Tibial nerve (tissue), 4 donors: ENCODE measurements around the gene NTF3. TPM values are rescaled to one million over a fixed set of nuclear protein-coding genes. Genes with fewer than 3 reads are reported as not detected.

Experiments used
- DNase-seq, 2 donors: peaks; one replicate each; pipeline ENCODE4 v3.0.0-alpha.2; 2019; ENCODE audit warnings: low spot score in 2 of 2
- H3K27ac ChIP-seq, 4 donors: fragments of 200-600 bp; sonication (generic) in 3 of 4; one replicate each; pipeline ENCODE4 v1.5.1; 2017 to 2019; ENCODE audit warnings: mild to moderate bottlenecking in 1 of 4
- H3K27me3 ChIP-seq, 2 donors: fragments of 200-600 bp; sonication (generic) in 1 of 2; one replicate each; pipeline versions ENCODE4 v1.5.1 to v1.6.0; 2017 to 2019
- H3K36me3 ChIP-seq, 3 donors: fragments of 200-600 bp; sonication (generic); one replicate each; pipeline ENCODE4 v1.5.1; 2018 to 2019
- H3K4me1 ChIP-seq, 4 donors: fragments of 200-600 bp; sonication (generic) in 3 of 4; one replicate each; pipeline ENCODE4 v1.5.1; 2017 to 2019
- H3K4me3 ChIP-seq, 4 donors: fragments of 200-600 bp; sonication (generic) in 3 of 4; one replicate each; pipeline ENCODE4 v1.5.1; 2017 to 2019; ENCODE audit warnings: mild to moderate bottlenecking in 1 of 4, moderate library complexity in 1 of 4
- H3K9me3 ChIP-seq, 4 donors: fragments of 200-600 bp; sonication (generic) in 3 of 4; one replicate each; pipeline ENCODE4 v1.5.1; 2017 to 2019
- EP300 ChIP-seq, 2 donors: sonication (generic); formaldehyde crosslinking; IDR thresholded peaks; one replicate each; pipeline ENCODE4 v1.6.1; 2017; ENCODE audit warnings: antibody characterized with exemption in 2 of 2, mild to moderate bottlenecking in 1 of 2
- POLR2A ChIP-seq, 2 donors: fragments of 450-650 bp; IDR thresholded peaks; one replicate each; pipeline ENCODE4 v1.6.1; 2017; ENCODE audit warnings: antibody characterized with exemption in 2 of 2, mild to moderate bottlenecking in 2 of 2, moderate library complexity in 2 of 2
- WGBS, 2 donors: methylation state at CpG; one replicate each; pipeline ENCODE4 v1.1.5; 2018; 5-methylcytosine and 5-hydroxymethylcytosine counted together
- total RNA-seq, 4 donors: library from RNA; depleted of rRNA; stranded (reverse); fragments of >200 nt; gene quantifications; one replicate each; pipeline ENCODE4 v1.1.0, GENCODE V29; 2016
- TF ChIP-seq, protein P1 (sequence below), 5 experiments: fragments of 200-600 bp in 3 of 5; fragments of 450-650 bp in 2 of 5; sonication (generic) in 3 of 5; IDR thresholded peaks; one replicate each; pipeline ENCODE4 v1.5.1; 2016 to 2019; ENCODE audit warnings: antibody characterized with exemption in 5 of 5, mild to moderate bottlenecking in 3 of 5, moderate library complexity in 2 of 5

NTF3 gene
- total RNA-seq, 4 donors from 2014 or later = 1.2 to 5.3 TPM; not detected in 2

DNA sequence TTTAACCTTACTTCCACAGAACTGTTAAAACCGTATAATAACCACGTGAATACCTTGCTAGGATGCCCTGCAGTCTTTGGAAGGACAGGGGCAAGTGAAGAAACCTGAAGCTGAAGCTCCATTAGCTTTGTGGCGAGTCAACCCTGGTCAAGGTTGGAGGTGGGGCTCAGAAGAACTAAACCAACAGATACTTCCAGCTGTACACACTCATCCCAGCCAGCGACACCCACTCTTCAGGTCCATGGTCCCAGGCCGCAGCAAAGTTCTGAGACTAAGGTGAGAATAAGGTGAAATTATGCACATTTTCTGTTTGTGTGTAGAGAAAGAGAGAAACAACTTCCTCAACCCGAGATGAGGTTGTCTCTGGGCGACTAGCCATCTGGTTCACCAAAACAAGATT, 77.6 kb downstream of the NTF3 start:
- no peak for DNase-seq
- Histone ChIP-seq H3K27ac (no peak overlapping the region), H3K36me3 (no peaks in the 10 kb centered on the region), H3K4me1 (peaks cover 0 to 5% (median 1%) of the 10 kb centered on the region in 4 donors), H3K9me3 (no peaks in the 10 kb centered on the region), H3K27me3 (no peaks in the 10 kb centered on the region), H3K4me3 (no peak overlapping the region)
- 85 to 93% methylated on average over 7 of the region's 7 CpGs for WGBS, 2 donors
- TF ChIP-seq EP300 (IDR thresholded peaks at IDR 0.05) (no peak), POLR2A (IDR thresholded peaks at IDR 0.05) (no peak)
- TF ChIP-seq, protein P1, sequence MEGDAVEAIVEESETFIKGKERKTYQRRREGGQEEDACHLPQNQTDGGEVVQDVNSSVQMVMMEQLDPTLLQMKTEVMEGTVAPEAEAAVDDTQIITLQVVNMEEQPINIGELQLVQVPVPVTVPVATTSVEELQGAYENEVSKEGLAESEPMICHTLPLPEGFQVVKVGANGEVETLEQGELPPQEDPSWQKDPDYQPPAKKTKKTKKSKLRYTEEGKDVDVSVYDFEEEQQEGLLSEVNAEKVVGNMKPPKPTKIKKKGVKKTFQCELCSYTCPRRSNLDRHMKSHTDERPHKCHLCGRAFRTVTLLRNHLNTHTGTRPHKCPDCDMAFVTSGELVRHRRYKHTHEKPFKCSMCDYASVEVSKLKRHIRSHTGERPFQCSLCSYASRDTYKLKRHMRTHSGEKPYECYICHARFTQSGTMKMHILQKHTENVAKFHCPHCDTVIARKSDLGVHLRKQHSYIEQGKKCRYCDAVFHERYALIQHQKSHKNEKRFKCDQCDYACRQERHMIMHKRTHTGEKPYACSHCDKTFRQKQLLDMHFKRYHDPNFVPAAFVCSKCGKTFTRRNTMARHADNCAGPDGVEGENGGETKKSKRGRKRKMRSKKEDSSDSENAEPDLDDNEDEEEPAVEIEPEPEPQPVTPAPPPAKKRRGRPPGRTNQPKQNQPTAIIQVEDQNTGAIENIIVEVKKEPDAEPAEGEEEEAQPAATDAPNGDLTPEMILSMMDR (IDR thresholded peaks at IDR 0.05) = no peak

DNA sequence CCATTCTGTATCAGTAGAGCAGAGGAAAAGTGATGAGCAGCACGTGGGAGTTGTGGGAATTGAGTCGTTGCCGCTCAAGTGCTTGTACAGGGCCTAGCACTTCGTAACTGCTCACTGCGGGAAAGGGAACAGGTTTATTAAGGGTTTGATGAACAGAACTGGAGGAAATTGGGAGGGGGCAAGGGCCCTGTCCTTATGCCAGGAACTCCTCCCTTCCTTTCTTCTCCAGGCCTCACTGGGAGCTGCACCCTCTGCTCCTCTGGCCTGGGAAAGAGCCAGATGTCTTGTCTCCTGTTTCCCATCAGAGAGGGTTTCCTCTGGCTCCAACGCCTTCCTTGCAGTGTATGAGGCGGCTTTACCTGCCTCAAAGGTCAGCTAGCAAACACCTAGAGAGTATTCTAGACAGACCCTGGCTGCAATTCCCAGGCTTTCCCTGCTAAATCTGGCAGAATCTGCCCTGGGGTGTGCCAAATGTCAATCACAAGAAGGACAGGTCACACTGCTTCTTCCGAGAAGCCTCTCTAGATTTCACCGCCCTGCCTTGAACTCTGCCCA, 78.4 kb downstream of the NTF3 start:
- TF ChIP-seq POLR2A (IDR thresholded peaks at IDR 0.05) = no peak
- no peak for TF ChIP-seq EP300 (IDR thresholded peaks at IDR 0.05)
- TF ChIP-seq, protein P1 (IDR thresholded peaks at IDR 0.05) = no peak
- no peaks in the 10 kb centered on the region for H3K27me3 ChIP-seq
- no peaks in the 10 kb centered on the region for H3K9me3 ChIP-seq
- H3K4me1 ChIP-seq = peaks cover 0 to 5% (median 1%) of the 10 kb centered on the region in 4 donors
- no peaks in the 10 kb centered on the region for H3K36me3 ChIP-seq
- H3K27ac ChIP-seq = no peak overlapping the region
- WGBS, 2 donors = 80 to 93% methylated on average over 9 of the region's 9 CpGs
- DNase-seq = no peak
- no peak overlapping the region for H3K4me3 ChIP-seq

DNA sequence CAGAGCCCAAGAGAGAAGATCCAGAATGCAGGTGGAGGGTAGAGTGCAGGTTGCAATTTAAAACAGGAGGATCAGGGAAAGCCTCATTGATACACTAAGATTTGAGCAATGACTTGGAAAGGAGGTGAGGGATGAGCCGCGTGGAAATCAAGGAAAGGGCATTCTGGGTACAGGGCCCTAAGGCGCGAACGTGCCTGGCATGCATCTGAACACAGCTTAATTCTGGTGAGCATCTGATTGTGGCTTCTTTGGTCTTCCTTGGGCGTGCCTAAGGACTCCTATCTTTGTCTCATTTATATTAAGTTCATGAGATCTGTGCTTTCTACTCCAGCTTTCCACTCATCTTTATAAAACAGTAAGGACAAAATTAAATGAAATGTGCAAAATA, 79.3 kb downstream of the NTF3 start:
- Histone ChIP-seq H3K36me3 (no peaks in the 10 kb centered on the region), H3K9me3 (no peaks in the 10 kb centered on the region), H3K27ac (no peak overlapping the region), H3K4me3 (no peak overlapping the region), H3K4me1 (peaks cover 0 to 5% (median 1%) of the 10 kb centered on the region in 4 donors), H3K27me3 (no peaks in the 10 kb centered on the region)
- DNase-seq = no peak
- 63 to 65% methylated on average over 6 of the region's 6 CpGs for WGBS, 2 donors
- TF ChIP-seq, protein P1 (IDR thresholded peaks at IDR 0.05) = no peak
- TF ChIP-seq POLR2A (IDR thresholded peaks at IDR 0.05) (no peak), EP300 (IDR thresholded peaks at IDR 0.05) (no peak)

DNA sequence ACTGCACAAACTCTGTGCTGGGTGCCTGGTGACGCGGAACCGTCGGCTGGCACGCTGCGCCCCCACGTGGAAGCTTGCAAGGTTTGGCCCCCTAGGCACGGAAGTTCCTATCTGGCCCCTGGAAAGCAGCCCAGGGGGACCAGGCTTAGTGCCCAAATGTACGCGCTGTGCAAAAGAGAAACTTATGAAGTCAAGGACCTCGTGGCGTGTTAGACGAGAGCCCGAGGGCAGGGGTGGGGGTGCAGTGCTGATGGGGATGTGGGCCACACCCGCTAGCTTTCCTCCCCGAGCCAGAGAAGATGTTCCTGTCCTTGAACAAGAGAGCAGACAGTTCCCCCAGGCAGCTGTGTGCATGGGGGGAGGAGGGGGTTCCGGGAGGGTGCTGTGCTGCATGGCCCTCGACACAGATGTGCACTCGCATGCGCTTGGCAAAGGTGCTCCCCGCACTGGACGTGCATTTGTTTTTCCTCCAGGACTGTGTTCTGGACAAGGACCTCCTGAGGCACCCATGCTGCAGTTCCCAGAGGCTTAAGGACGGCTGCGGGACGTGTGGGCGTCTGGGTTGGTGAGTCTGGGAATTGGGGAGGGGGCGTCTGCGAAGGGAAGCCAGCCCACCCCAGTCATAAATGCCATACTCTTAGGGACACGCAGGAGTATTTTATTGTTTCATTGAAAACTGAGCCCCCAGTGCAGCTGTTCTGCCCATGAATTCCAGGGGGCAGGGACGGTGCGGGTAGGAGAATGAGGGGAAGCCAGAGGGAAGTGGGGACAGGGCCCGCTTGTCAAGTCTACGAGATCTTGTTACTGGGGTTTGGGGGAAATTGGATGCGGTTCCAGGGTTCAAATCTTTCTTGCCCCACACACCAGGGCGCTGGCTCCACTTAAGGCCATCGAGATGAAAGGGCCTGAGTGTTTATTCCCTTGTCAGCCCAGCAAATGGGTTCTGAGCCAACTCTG, 80.0 kb downstream of the NTF3 start:
- WGBS, 2 donors = 37 to 40% methylated on average over 36 of the region's 36 CpGs
- Histone ChIP-seq H3K27me3 (no peaks in the 10 kb centered on the region), H3K4me1 (peaks cover 0 to 5% (median 1%) of the 10 kb centered on the region in 4 donors), H3K4me3 (no peak overlapping the region), H3K9me3 (no peaks in the 10 kb centered on the region), H3K36me3 (no peaks in the 10 kb centered on the region), H3K27ac (no peak overlapping the region)
- no peak for DNase-seq
- TF ChIP-seq, protein P1 (IDR thresholded peaks at IDR 0.05) = peak in 3 of 5 experiments; percentile 22 to 35 (median 29)
- TF ChIP-seq POLR2A (IDR thresholded peaks at IDR 0.05) = no peak

DNA sequence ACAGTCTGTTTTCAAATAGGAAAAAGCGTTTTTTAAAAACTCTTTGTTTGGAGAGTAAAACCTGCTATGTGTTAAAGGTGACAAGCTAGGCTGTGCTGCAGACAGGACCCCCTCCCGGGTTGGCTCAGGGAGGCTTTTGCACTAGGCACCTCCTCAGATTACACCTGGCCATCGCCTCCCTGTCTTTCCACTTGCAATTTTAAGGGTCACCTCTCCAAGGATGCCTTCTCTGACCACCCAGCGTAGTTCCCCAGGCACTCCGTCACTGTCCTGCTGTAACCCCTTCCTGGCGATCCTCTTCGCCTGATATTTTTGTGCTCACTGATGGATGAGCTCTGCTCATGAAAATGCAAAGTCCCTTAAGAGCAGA, 80.7 kb downstream of the NTF3 start:
- no peak overlapping the region for H3K27ac ChIP-seq
- TF ChIP-seq EP300 (IDR thresholded peaks at IDR 0.05) = no peak
- TF ChIP-seq, protein P1 (IDR thresholded peaks at IDR 0.05) = no peak
- no peak for TF ChIP-seq POLR2A (IDR thresholded peaks at IDR 0.05)
- no peaks in the 10 kb centered on the region for H3K9me3 ChIP-seq
- H3K27me3 ChIP-seq = no peaks in the 10 kb centered on the region
- 68 to 73% methylated on average over 7 of the region's 7 CpGs for WGBS, 2 donors
- H3K4me1 ChIP-seq = peaks cover 0 to 5% (median 1%) of the 10 kb centered on the region in 4 donors
- no peak for DNase-seq
- no peaks in the 10 kb centered on the region for H3K36me3 ChIP-seq
- H3K4me3 ChIP-seq = no peak overlapping the region
